GM21381 (cell line): ENCODE data around the gene NOL9.
"Not testable (repeated sequence)": the region's sequence is repeated elsewhere in the genome, so short reads cannot be mapped to it uniquely, and the experiment has no call there.

Experiments used
- ATAC-seq: cut with Tn5 transposase; IDR thresholded peaks from one replicate; pipeline ENCODE4 v1.9.1; 2021; ENCODE audit warnings: mild to moderate bottlenecking, moderate library complexity; ENCODE audit not compliant: unreplicated experiment

Gene NOL9

DNA sequence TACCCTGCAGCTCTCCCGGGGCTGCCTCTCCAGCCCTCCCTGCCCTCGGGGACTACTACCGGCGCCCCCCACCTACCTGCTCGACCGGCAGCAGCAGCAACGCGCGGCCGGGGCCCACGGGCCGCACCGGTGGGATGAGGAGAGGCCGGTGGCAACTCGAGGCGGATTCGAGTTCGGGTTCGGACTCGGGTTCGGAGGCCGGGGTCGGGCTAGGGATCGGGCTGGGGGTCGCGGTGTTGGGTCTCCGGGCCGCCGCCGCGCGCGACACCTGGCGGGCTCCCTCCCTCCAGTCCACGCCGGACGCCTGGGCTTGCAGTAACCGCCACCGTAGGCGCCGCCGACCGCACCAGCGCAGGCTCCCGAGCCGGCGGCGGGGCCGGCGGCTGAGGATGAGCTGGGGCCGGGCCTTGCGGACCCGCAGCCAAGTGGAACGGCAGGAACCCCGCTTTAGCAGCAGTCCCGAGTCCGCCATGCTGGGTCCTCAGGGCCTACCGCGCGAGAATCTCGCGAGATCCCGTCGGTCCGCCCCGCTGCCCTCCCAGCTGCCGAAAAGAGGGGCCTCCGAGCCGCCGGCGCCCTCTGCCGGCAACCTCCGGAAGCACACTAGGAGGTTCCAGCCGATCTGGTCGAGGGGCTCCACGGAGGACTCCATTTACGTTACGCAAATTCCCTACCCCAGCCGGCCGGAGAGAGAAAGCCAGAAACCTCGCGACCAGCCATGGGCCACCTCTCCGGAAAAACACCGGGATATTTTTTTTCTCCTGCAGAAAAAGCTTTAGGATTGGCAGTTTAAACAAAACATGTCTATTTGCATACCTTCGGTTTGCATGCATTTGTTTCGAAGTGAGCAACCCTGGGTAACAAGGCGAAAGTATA, at the start of gene NOL9:
Gene NOL9 (minus strand): TSS at position 483 of the 876 bp plus-strand sequence. CDS start 11 bp downstream, at position 472.
- peak; percentile 92 for ATAC-seq

GRCh38 chr1:6603238-6603914, 49.1 kb upstream of the NOL9 start:
- ATAC-seq, result peak; percentile 3

DNA sequence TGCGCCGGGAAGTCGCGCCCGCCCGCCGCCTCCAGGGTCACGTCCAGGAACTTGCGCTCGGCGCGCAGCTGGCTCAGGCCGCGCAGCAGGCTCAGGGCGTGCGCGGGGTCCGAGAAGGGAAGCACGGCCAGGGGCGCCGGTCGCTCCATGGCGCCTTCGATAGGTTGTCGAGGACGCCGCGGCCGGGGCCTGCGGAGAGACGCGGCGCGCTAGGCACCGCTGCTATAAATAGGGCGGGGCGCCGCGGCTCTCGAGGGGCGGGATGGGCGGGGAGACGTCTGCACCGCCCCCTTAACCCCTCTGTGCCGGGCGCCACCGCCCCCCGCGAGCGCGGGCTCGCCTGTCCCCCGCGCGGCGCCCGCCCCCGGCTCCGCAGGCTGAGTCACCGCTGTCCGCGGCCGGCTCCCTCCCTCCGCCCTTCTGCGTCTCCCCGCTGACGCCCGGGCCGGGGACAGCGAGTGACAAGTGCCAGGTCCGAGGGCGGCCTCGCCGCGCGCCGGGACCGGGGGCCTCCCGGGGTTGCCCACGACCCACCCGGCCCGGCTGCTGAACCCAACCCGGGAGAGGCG, 48.4 kb upstream of the NOL9 start, which contains the start of gene KLHL21:
Gene KLHL21 (minus strand): TSS at position 201 of the 569 bp plus-strand sequence. CDS start 52 bp downstream, at position 149.
- ATAC-seq, result peak; percentile 58

DNA sequence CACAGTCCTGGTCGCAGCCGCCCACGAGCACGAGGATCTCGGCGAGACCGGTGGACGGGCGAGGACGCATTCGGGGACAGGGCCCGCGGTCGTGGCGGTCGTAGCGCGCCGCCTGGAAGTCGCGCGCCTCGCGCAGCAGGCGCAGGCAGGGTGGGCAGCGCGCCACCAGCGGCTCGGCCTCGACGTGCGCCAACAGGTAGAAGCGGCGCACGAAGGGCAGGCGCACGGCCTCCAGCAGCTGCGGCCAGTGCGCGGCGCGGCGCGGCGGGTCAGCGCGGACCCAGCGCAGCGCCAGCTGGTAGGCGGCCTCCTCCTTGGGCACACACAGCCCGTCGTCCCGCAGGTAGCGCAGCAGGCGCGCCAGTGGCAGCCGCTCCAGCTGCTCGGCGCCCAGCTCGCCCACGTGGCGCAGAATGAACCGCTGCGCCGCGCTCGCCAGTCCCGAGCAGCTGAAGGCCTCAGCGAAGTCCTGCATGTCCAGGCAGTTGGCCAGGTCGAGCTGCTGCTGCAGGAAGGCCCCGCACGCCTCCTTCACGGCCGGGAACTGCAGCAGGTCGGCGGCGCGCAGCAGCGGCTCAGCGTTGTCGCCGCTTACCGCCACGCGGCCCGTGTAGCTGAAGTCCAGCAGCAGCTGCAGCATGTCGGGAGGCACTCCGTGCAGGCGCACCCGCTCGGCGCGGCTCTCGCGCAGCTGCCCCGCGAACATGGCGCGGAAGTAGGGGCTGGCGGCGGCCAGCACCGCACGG, 47.8 kb upstream of the NOL9 start:
- ATAC-seq, result peak; percentile 29

DNA sequence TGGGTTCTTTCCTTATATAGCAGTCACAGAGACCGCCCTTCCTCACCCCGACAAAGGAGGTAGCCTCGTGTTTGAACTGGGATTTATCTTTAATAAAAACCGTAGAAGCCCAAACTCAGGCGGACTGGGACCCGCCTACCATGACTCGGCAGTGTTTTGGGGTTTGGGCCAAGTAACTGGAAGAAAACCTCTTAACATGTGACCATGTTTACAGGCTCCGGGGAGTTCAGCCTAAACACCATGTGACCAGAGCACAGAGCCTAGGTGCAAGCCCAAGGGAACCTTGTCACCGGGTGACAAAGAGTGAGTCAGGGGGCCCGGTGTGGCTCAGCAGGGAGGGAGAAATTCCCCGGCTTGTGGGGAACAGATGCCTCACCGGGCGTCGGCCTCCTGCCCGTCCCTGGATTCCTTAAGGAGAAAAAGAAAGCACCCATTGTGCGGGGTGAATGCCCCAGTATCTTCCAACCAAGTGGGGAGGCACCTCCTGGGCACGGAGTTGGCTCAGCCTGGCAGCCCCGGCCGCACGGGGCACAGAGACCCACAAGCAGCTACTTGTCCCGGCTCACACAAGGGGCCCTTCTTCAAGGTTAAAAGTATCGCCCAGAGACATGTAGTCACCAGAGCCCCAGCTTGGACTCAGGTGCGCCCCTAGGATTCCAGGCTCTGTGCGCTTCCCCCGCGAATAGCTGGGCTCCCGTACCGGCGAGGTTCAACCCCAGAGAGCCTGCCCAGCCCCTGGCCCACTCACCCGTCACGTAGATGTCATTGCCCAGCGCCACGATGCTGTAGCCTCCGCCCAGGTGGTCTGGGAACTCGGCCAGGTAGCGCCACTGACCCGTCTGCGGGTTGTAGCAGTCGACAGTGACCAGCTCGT, 47.0 kb upstream of the NOL9 start:
- no peak for ATAC-seq

DNA sequence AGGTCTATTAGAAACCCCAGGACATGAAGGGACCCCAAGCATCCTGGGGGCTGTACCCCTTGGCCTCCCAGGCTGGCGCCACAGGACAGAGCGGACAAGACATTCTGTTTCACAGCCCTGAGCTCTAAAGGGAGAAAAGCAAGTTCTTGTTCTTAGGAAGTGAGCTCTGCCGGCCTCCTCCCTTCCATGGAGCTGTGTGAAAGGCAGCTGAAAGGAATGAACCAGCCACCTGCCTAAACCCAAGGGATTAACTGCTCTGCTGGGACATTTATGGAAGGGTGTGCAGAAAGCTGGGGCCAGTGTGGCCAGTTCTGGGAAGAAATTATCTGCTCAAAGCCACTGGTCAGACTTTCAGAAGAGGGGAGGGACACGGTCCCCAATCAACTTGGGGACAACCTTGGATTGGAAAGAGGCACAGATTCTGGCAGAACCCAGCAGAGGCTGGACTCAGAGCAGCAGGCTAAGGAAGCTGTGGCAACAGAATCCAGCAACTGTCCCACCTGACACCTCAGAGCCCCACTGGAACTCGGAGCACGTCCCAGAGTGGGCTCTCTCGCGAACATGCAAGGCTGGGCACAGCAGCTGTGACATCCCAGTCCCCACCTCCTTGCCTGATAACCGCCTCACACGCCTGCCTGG, 46.2 kb upstream of the NOL9 start:
- ATAC-seq, result no peak

DNA sequence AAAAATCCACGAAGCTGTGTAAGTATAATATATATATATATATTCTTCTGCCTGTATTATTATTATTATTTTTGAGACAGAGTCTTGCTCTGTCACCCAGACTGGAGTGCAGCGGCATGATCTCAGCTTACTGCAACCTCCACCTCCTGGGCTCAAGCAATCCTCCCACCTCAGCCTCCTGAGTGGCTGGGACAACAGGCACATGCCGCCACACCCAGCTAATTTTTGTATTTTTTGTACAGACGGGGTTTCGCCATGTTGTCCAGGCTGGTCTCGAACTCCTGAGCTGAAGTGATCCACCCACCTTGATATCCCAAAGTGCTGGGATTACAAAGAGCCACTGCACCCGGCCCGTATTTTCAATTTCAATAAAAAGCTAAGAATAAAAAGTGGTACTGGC, 45.7 kb upstream of the NOL9 start:
- ATAC-seq, result not testable (repeated sequence)

- no peak for ATAC-seq
Measured at GRCh38 chr1:6599141-6599975, 45.0 kb upstream of the NOL9 start.

- ATAC-seq, result no peak
Measured at GRCh38 chr1:6597777-6598131, 43.4 kb upstream of the NOL9 start.

DNA sequence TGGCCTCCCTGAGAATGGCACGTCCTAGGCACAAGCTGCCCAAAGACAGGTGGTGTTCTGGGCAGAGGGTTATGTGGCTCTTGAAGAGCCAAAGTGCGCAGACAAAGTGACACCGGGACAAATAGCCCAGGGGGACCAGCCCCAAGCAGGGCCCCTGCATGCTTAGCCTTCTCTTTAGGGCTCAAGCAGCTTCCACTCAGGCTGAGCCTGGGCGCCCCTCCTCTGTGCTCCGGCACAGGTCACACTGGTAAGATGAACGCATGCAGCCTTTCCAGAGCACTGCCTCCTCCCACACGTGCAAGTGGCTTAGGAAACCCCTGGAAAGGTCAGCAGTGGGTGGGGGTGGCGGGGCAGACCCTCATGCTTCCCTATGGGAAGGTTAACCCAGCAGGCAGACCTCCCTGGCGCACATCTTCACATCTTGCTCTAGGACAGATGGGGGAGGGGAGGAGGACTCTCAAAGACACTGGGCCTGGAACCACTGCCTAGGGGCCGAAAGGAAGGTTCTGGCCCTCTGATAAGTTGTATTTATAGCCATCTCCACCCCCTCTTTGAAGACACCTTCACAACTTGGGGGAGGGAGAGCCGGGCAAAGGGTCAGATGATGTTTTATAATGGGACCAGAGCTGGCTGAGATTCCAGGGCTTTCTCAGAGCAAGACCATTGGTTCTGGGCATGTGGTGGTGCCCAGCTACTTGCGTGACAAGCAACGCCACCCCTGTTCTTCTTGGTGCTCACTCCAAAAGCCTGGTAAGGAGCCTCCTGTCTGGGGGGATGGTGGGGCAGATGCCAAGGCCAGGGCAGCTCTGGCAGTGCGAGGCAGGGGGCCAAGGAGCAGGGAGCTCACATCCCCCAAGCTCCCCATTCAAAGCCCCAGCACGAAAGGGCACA, 42.8 kb upstream of the NOL9 start:
- no peak for ATAC-seq

GRCh38 chr1:6596351-6596750, 42.0 kb upstream of the NOL9 start:
- ATAC-seq, result no peak

- ATAC-seq, result no peak
Measured at GRCh38 chr1:6594977-6595740, 40.8 kb upstream of the NOL9 start.

DNA sequence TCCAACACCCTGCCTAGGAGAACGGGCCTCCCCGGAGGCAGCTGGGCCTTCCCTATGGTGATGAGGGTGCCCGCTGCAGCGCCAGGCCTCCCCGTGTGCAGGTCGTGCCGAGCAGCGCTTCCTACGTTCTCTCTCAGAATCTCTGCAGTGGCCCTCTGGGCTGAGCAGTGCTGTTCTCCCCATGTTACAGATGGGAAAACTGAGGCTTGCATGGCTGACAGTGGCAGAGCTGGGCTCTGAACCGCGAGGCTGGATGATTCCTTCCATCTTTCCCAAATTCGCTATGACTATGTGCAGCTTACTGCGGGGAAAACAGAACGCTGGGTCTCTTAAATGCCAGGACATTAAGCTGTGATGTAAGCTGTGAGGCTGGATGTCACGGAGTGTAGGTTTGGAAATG, 39.5 kb upstream of the NOL9 start:
- ATAC-seq, result no peak

GRCh38 chr1:6592865-6593593, 38.7 kb upstream of the NOL9 start:
- no peak for ATAC-seq

GRCh38 chr1:6592441-6592840, 38.1 kb upstream of the NOL9 start:
- no peak for ATAC-seq

DNA sequence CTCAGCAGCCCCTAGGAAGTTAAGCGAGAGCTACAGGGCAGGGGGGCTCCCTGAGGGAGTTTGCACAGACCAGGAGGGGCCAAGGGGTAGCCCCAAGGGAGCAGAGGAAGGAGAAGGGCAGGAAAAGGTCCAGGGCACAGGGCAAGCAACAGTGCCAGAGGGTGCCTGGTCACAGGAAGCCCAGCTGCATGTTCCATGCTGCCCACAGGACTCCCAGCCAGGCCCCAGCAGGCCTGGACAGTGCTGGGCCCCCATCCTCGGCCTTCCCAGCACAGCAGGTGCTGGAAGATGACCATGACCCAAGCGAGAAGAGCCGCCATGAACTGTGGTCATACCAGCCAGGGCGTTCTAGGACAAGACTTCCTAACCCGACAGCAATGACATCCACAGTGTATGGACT, 37.3 kb upstream of the NOL9 start:
- no peak for ATAC-seq
